ENCODE measurements around the gene PRKAG1.

PRKAG1 gene

DNA sequence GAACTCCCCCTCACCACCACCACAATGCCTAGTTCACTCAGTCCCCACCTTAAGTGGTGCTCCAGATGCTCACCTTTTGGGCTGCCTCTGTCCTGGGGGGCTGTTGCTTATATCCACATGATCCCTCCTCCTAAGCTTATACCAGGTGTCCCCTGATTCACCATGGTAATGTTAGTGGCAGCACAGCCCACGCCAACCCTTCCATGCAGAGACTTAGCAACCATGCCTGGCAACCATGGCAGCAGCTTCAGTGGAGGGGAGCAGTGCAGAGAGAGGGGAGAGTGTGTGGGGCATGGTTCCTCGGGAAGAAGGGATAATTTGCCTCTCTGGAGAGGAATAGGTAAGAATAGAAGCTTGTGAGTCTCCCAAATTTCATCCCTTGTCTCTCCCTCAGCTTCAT, 18.2 kb downstream of the PRKAG1 start:
- DNase-seq = no peak

DNA sequence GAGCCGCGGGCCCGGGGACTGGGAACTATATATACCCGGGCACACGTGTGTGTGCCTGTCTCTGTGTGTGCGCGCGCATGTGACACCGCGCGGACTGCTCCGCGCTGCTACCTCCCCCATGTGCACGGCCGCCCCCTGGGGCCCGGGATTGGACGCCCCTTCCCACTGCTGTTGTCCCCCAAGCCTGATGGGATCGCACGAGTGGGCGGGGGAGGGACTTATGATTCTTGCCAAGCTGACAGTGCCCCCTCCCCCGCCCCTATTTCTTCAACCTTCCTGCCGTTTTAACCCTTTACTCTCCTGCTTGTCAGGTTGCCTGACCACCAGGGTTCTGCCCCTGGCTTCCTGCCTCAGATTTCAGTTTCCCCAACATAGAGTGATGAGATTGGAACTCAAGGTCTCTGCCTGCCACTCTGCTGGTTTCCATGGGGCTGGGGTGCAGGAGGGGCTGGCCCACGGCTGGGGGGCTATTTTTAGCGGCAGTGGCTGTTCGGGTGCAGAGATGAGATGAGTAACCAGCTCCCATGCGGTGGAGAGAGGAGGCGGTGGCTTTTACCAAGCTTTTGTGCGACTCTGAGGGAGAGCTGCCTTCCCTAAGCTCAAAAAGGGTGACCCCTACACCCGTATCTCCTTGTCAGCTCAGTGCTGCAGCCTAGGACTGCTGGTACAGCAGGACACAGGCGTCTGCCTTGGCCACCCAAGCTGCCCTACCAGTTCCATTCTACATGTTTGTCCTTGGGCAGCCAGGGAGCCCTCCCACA, 19.0 kb downstream of the PRKAG1 start, which contains the start of gene DDN:
DDN (minus strand) TSS at position 5 of the 761 bp plus-strand sequence. CDS start 88 bp downstream, outside the sequence.
- no peak for DNase-seq

DNA sequence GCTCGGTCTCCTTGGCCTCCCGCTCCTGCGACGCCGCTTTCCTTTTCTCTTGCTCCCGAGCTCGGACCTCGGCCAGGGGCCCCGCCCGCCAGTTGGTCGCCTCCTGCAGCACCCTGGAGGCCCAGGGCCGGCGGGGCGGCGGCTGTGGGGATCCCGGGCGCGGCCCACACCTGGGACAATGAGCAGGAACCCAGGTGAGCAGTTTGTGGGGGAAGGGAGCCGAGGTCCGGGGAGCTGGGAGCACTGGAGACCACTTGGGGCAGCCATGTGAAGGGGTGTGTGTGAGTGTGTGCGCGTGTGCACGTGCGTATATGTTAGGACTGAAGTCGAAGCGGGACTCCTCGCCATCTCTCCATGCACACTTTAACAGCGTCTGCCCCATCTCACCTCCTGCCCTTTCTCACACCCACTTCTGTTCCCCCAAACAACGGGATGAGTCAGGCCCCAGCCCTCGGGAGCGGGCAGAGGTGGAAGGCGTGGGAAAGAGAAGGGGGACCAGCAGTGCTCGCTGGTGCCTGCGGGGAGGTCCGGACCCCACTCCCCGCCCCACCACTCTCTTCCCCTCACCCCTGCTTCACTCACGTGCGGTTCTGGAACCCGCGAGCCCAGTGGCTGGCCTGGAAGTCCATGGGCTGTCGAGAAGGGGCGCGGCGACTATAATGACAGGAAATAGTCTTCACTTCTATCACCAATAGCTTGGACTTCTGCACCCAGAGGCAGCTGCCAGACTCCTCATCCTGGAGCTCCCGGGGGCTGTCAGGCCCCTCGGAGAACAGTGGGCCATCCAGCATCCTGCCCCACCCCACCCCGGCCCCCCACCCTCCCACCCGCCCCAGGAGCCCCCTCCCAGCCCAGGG, 19.9 kb downstream of the PRKAG1 start:
- DNase-seq = no peak

DNA sequence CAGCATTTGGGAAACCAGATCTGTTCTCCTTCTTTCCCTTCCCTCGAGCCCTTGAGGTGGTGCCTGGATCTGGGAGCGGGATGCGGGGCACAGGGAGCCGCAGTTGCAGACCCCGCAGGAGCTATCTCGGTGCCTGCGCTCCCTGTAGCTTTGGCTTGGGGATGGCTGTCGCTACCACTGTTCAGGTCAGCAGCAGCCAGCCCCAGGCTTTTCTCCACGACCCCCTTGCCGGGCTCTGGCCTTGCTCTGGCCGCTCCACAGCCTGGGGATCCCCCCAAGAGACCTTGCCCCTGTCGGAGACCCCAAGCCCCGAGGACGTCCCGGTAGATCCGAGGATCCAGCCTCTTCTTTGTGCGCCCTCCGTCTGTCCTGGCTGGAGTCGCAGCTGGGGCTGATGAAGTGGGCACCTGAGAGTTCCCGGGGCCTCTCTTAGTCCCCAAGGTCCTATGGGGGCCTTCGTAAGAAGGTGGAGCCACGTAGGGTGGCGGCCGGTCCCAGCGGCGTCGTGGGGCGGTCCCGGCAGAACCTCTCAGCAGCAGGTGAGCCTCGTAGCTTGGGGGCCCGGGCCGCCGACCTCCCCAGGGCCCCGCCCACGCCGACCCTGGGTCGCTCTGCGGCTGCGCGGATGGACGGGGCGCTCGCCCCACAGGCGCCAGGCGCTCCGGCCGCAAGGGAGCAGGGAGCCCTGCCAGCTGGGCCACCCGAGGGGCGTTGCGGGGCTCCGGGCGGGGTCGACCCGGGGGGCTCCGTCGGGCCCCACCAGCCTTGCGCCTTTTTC, 20.7 kb downstream of the PRKAG1 start:
- no peak for DNase-seq

DNA sequence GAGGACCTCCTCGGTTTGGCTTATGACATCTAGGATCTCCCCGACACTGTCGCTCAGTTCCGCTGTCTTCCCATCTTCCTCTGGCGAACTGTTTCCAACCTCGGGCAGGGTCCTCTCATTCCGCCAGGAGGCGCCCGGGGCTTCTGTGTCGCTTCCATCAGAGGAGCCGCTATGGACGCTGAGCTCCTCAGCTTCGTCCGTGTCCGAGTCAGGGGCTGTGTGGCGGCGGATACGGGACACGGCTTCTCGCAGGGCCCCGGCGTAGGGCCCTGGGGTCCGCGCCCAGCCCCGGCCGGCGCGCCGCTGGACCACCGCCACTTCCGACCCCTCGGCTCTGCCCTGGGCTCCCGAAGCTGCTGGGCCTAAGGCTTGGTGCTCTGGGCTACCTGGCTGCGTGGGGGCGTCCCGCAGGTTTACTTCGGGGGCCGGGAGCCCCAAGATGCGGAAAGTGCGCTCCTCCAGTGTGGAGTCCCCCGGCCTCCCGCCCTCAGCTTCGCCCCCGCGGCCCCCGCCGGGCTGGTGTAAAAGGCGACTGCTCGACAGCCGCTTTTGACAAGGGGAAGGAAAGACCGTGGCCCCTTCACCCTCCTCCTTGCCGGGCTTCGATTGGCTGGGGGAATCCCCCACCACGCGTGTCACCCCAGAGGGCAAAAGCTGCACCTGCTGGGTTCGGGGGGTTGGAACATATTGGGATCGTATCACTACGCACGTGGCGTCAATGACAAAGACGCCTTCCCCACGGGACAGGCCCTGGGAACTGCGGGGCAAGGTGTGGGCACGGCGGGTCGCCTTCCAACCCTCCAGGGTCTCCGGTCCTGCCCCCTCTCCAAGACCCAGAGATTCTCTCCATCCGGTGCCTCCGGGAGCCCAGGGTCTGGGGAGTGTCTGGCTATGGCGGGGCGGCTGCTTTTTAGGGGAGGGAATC, 21.5 kb downstream of the PRKAG1 start:
- no peak for DNase-seq

DNA sequence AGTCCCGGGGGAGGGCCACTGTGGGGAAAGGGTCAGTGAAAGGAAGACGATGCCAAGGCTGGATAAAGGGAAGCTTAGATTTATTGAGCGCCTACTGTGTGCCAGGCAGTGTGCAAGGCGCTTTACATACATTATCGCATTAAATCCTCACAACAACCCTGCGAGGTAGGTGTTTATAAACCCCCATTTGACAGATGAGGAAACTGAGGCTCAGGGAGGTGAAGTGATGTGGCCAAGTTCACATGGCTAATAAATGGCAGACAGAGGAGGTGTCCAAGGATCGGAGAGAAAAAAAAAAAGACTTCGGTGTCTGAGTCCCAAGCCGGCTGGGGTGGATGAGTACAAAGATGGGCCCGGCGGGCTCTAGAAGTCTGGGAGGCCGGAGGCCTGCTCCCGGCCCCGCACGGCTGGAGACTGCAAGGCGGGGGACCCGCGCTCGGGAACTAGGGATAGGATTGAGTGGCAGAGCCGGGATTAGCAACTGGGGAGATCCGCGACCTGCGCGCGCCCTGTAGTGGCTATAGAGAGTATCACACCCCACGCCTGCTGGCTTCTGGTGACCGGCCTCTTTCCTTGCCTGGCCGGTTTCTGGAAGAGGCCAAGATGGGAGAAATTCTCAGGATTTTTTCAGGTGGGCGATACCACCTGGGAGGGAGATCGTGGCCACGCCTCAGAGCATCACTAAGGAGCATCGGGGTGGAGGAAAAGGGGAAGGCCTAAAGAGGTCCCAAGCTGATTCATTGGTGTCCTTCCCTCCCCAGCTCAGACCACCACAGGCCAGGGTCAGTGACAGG, 23.3 kb downstream of the PRKAG1 start:
- no peak for DNase-seq

DNA sequence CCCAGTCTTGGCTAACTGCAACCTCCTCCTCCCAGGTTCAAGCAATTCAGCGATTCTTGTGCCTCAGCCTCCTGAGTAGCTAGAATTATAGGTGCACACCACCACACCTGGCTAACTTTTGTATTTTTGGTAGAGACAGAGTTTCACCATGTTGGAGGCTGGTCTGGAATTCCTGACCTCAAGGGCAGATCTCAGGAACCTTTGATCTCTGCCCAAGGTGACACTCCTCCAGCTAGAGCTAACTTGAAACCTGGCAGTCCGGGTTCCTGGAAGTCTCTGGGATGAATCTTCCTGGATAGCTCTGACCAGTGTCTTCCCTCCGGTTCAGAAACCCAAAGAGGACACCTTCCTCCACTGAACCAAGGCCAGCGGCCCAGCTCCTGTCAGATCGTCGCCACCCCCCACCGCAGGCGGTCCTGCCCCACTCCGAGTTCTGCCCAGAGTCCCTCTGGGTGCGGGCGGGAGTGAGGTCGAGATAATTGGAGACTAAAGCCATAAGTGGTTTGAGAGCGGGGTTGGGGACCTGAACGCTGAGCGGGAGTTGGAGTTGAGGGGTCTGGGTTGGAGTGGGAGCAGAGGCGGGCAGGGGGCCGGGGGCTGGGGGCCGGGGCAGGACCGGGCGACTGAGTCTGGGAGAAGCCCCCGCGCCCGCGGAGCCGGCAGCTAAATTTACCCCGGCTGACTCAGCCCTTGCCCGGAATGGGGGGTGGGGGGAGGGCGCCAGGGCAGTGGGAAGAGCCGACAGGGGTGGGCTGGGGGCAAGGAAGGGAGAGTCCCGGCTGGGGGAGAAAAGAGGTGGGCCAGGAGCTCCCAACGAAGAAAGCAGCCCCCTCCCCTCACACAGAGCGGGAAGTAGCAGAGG, 24.1 kb downstream of the PRKAG1 start:
- no peak for DNase-seq

DNA sequence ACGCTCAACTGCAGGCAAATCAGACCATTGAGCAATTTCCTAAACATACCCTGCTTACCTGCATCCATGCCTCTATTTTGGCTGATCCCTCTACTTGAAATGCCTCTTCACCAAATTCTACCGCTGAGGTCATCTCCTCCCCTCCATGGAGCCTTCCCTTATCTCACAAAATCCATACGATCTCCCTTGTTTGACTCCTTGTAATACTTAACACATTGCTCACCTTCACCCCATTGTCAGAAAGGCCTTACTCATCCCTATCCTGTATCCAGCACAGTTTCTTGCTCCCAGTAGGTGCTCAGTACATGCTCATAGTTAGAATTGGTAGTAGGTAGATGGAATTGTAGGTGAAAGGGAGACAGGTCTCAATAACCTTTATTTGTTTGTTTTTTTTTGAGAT, 24.8 kb downstream of the PRKAG1 start:
- no peak for DNase-seq

DNA sequence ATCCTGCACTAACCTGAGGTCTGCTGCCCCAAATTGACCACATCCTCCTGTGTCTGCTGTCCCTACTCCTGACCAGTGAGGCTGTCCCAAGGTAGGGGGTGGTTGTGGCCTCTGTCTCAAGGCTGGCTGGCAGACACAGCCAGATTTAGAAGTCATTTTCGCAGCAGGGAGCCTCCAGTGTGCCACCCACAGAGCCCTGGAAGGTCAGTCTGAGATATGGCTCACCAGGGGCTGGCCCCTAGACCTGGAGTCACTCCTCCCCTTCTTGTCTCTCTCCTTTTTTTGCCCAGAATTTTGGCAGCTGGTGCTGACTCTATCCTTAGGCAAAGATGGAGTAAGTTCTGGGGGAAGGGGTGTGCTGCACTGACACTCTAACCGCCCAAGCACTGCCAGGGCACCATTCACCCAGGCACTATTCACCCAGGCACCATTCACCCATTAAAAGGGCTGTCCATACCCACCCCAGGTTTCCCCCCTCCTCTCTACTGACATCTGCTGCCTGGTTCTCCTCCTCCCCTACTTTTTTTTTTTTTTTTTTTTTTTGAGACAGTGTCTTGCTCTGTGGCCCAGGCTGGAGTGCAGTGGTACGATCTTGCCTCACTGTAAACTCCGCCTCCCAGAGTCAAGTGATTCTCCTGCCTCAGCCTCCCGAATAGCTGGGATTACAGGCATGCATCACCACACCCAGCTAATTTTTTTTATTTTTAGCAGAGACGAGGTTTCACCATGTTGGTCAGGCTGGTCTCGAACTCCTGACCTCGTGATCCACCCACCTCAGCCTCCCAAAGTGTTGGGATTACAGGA, 27.1 kb downstream of the PRKAG1 start:
- DNase-seq = no peak

DNA sequence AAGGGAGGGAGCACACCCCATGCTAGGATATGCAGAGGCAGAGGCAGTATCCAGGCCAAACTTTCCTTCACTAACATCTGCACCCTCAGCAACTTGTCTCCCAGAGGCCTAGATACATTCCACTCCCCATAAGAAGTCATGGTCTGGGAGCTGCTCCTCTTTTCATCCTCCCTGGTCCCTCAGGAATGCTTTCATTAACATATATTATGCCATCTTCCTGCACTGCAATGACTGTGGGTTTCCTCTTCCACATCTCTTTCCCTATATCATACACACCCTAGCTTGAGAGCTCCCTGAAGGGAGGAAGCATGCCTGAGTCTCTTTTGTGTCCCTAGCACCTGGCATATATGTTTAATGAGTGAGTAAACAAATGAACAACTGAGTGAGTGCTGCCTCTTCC, 28.0 kb downstream of the PRKAG1 start:
- DNase-seq = no peak

DNA sequence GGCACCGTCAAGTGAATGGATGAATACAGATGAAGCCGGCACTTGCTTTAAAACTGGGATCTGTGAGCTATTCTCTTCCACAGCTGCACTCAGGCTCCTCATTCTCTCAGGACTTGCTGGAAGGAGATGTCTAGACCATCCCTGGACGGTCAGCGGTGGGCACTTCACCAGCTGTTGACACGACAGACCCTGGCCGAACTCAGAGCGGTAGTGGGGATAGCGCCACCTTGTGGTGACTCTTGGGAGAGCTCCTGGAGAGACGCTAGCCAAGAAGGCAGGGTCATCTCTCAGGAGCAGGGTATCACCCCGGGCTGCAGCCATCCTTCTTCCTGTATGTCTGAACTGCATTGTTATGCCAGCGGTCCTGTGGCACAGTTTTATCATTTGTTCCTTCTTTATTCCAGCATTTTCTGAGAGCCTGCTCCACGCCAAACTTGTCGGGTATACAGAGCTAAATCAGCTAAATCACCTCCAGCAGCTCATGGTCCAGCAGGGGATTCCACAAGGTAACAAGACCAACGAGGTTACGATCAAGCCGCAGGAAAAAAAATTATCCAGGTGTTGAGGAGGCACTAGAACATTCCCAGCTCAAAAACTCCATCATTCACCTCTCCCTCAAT, 30.4 kb downstream of the PRKAG1 start:
- DNase-seq = no peak

DNA sequence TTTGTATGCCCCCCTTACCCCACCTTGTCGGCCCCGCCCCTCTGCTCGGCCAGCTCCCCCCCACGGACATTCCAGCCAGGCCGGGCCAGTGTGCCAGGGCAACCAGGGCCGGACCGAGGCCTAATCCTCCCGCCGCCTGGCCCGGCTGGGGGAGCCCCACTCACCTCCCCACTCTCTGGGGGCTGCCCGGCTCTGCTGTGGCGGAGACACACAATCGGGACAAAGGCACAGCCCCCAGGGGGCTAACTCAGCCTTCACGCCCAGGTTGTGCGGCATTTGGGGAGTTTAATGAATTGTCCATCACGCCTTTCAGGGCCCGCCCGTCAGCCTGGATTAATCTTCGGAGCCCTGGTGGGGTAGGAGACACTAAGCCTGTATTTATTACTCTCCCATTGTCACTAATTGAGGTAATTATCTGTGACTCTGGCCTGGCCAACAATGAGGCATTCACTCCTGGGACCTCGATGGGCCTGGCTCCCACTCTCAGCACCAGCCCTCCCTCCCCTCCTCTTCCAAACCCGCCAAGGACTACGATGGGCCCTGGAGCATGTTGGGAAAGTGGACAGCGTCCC, 31.8 kb downstream of the PRKAG1 start:
- DNase-seq = no peak

DNA sequence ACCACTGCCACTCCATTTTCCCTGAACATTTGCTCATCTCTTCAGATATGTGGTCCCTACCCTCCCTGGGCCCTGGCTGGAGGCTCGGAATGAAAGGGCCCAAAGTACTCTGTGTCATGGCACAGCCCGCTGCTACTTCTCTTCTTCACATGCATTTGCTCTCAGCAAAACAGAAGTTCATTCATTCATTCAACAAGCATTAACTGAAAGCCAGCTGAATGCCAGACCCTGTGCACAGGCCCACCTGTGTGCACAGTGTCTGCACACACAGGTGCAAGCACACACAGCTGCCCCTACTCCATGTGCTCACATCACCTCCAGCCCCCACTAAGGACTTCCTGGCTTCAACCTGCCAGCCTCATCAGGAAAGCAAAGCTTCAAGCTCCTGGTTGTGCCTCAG, 32.7 kb downstream of the PRKAG1 start:
- no peak for DNase-seq

DNA sequence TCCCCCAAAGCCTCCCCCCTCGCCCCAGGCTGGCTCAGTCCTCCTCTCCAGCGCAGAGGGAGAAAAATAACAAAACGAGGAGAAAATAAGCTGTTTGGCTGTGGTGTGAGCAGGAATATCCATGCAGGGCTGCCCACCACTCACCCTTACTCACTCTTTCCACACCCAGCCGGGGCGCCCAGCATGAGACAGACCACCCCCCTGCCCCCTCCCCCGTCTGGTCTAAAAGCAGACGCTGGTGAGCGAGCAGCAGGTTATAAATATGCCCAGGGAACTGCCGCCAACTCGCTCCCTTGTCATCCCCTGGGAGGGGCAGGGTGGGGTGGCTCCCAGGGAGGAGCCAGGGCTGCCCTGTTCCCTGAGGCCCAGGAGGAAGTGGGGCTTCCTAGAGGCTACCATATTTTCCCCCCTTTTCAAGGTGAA, 33.1 kb downstream of the PRKAG1 start:
- no peak for DNase-seq

DNA sequence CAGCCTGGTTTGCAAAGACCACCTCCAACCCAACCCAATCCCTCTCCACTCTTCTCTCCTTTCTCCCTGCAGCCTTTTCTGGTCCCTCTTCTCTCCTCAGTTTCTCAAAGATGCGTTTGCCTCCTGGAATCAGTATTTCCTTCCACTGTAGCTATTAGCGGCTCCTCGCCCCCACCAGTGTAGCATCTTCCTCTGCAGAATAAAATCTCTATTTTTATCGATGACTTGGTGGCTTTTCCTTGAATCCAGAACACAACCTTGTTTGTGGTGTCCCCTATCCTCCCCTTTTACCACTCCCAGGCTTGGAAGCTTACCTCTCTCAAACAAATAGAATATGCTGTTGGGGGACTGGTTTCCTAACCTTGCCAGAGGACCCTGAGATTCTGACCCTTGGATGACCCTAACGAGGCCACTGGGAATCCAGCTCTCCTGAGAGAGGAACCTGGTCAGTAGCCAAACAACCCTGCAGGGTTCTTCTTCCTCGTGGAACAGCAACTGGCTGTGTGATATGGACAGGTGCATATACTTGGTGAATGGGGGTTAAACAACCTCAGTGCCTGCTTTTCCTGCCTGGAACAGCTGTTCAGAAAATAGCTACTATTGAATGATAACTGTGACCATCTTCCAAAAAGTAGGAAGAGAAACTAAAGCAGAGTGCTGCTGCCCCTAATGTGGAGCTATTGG, 36.0 kb downstream of the PRKAG1 start:
- DNase-seq = no peak

DNA sequence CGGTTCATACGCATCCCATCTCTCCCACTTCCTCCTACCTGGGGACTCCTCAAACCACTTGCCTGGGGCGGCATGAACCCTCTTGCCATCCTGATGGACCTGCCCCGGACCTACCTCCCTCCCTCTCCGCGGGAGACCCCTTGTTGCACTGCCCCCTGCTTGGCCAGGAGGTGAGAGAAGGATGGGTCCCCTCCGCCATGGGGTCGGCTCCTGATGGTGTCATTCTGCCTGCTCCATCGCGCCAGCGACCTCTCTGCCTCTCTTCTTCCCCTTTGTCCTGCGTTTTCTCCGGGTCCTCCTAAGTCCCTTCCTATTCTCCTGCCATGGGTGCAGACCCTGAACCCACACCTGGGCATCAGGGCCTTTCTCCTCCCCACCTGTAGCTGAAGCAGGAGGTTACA, 36.8 kb downstream of the PRKAG1 start:
- no peak for DNase-seq

DNA sequence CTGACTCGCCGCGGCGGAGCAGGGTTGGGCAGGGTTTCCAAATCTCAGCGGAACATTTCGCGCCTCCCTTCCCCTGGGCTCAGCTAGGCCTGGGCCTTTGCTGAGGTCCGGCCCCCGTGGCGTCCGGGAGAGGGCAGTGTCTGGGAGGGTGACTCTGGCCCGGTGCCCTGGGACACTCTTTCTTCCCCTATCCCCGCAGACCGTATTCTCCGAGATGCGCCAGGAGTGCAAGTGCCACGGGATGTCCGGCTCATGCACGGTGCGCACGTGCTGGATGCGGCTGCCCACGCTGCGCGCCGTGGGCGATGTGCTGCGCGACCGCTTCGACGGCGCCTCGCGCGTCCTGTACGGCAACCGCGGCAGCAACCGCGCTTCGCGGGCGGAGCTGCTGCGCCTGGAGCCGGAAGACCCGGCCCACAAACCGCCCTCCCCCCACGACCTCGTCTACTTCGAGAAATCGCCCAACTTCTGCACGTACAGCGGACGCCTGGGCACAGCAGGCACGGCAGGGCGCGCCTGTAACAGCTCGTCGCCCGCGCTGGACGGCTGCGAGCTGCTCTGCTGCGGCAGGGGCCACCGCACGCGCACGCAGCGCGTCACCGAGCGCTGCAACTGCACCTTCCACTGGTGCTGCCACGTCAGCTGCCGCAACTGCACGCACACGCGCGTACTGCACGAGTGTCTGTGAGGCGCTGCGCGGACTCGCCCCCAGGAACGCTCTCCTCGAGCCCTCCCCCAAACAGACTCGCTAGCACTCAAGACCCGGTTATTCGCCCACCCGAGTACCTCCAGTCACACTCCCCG, 37.4 kb downstream of the PRKAG1 start:
- DNase-seq = no peak

All from cortex of kidney (tissue), 1 donor.